Ishikawa (cell line): ENCODE data around the gene CD63.

Experiments used
- CEBPB ChIP-seq: IDR thresholded peaks from 2 replicates; pipeline ENCODE4 v1.6.1; 2012
- CREB1 ChIP-seq: IDR thresholded peaks from 2 replicates; pipeline ENCODE4 v1.6.1; 2012; ENCODE audit warnings: low read depth
- EGR1 ChIP-seq: IDR thresholded peaks from 2 replicates; pipeline ENCODE4 v1.6.1; 2012
- EP300 ChIP-seq: IDR thresholded peaks from 2 replicates; pipeline ENCODE4 v1.6.1; 2012; ENCODE audit warnings: borderline replicate concordance
- FOXM1 ChIP-seq: IDR thresholded peaks from 2 replicates; pipeline ENCODE4 v1.6.1; 2012; ENCODE audit warnings: low read depth, borderline replicate concordance
- NFIC ChIP-seq: IDR thresholded peaks from 2 replicates; pipeline ENCODE4 v1.6.1; 2012
- RAD21 ChIP-seq: IDR thresholded peaks from 2 replicates; pipeline ENCODE4 v1.6.1; 2012; ENCODE audit warnings: low read depth
- TAF1 ChIP-seq: IDR thresholded peaks from 2 replicates; pipeline ENCODE4 v1.6.1; 2012; ENCODE audit warnings: low read depth, mild to moderate bottlenecking
- TCF12 ChIP-seq: IDR thresholded peaks from 2 replicates; pipeline ENCODE4 v1.6.1; 2012; ENCODE audit warnings: low read depth
- TEAD4 ChIP-seq: IDR thresholded peaks from 2 replicates; pipeline ENCODE4 v1.6.1; 2012
- USF1 ChIP-seq: IDR thresholded peaks from 2 replicates; pipeline ENCODE4 v1.6.1; 2012
- YY1 ChIP-seq: IDR thresholded peaks from 2 replicates; pipeline ENCODE4 v1.6.1; 2012; ENCODE audit warnings: low read depth
- ZBTB7A ChIP-seq: IDR thresholded peaks from 2 replicates; pipeline ENCODE4 v1.6.1; 2012; ENCODE audit warnings: low read depth
- TF ChIP-seq, protein P1 (sequence below): IDR thresholded peaks from 2 replicates; pipeline ENCODE4 v1.6.1; 2012
- TF ChIP-seq, protein P2 (sequence below): IDR thresholded peaks from 2 replicates; pipeline ENCODE4 v1.6.1; 2012; ENCODE audit warnings: low read depth, mild to moderate bottlenecking

CD63 gene

GRCh38 chr12:55694188-55694515 is 34.7 kb downstream of the CD63 start:
- TF ChIP-seq, protein P1, sequence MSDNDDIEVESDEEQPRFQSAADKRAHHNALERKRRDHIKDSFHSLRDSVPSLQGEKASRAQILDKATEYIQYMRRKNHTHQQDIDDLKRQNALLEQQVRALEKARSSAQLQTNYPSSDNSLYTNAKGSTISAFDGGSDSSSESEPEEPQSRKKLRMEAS = no peak
- no peak for TF ChIP-seq ZBTB7A
- TF ChIP-seq CEBPB = no peak
- TF ChIP-seq, protein P2, sequence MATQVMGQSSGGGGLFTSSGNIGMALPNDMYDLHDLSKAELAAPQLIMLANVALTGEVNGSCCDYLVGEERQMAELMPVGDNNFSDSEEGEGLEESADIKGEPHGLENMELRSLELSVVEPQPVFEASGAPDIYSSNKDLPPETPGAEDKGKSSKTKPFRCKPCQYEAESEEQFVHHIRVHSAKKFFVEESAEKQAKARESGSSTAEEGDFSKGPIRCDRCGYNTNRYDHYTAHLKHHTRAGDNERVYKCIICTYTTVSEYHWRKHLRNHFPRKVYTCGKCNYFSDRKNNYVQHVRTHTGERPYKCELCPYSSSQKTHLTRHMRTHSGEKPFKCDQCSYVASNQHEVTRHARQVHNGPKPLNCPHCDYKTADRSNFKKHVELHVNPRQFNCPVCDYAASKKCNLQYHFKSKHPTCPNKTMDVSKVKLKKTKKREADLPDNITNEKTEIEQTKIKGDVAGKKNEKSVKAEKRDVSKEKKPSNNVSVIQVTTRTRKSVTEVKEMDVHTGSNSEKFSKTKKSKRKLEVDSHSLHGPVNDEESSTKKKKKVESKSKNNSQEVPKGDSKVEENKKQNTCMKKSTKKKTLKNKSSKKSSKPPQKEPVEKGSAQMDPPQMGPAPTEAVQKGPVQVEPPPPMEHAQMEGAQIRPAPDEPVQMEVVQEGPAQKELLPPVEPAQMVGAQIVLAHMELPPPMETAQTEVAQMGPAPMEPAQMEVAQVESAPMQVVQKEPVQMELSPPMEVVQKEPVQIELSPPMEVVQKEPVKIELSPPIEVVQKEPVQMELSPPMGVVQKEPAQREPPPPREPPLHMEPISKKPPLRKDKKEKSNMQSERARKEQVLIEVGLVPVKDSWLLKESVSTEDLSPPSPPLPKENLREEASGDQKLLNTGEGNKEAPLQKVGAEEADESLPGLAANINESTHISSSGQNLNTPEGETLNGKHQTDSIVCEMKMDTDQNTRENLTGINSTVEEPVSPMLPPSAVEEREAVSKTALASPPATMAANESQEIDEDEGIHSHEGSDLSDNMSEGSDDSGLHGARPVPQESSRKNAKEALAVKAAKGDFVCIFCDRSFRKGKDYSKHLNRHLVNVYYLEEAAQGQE = no peak
- TF ChIP-seq RAD21 = no peak
- no peak for TF ChIP-seq TEAD4
- no peak for TF ChIP-seq EGR1
- no peak for TF ChIP-seq USF1
- no peak for TF ChIP-seq CREB1
- no peak for TF ChIP-seq YY1
- no peak for TF ChIP-seq FOXM1
- no peak for TF ChIP-seq NFIC
- TF ChIP-seq EP300 = no peak
- TF ChIP-seq TCF12 = no peak

GRCh38 chr12:55693323-55694187 is 35.3 kb downstream of the CD63 start:
- TF ChIP-seq EP300 = no peak
- no peak for TF ChIP-seq TCF12
- TF ChIP-seq USF1 = no peak
- TF ChIP-seq, protein P2 = no peak
- no peak for TF ChIP-seq ZBTB7A
- no peak for TF ChIP-seq FOXM1
- no peak for TF ChIP-seq CREB1
- no peak for TF ChIP-seq RAD21
- TF ChIP-seq TEAD4 = no peak
- TF ChIP-seq NFIC = no peak
- TF ChIP-seq CEBPB = no peak
- TF ChIP-seq YY1 = no peak
- TF ChIP-seq EGR1 = no peak
- TF ChIP-seq, protein P1 = no peak
- TF ChIP-seq TAF1 = no peak

DNA sequence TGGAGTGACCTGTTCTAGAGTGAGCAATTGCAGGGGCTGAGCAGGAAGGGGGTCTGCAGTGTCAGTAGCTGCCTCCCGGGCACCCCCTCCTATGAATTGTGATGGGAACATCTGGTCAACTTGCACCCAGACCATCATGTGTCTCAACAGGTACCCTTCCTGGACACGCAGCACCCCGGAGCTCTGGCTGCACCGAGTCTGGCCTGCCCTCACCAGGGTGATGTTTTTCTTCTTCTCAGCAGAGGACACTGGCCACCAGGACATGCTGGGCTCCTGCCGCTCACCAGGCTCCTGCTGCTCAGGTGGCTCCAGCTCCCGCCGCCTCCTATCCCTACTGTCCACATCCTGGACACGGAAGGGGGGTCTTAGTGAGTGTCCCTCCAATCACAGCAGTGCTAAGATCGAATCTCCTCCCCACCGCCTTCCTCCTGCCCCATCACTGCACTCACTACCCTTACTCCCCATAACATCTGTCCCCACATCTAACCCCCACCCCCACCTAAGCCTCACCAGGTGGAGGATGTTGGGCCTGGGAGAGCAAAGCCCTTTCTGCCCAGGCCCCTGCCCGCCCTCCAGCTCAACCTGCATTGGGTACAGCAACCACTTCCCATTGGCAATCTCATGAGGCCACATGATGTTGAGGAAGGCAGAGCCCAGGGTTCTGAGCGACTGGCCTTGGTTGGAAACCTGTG is 36.0 kb downstream of the CD63 start:
- TF ChIP-seq TEAD4 = no peak
- TF ChIP-seq EGR1 = no peak
- TF ChIP-seq FOXM1 = no peak
- no peak for TF ChIP-seq NFIC
- TF ChIP-seq RAD21 = no peak
- no peak for TF ChIP-seq CEBPB
- TF ChIP-seq TCF12 = no peak
- TF ChIP-seq EP300 = no peak
- no peak for TF ChIP-seq YY1
- no peak for TF ChIP-seq USF1
- TF ChIP-seq TAF1 = no peak
- TF ChIP-seq, protein P1 = no peak
- TF ChIP-seq, protein P2 = no peak
- TF ChIP-seq CREB1 = no peak
- no peak for TF ChIP-seq ZBTB7A
